HG03095 (cell line): ENCODE data around the gene BMP10.

Source experiments
- ATAC-seq: cut with Tn5 transposase; IDR thresholded peaks from one replicate; pipeline ENCODE4 v1.9.1; 2021; ENCODE audit warnings: moderate library complexity; ENCODE audit not compliant: unreplicated experiment

Gene BMP10

GRCh38 chr2:68822207-68822872 lies 48.9 kb downstream of the BMP10 start:
- no peak for ATAC-seq

- ATAC-seq = no peak
Observed at GRCh38 chr2:68819556-68819955, 51.6 kb downstream of the BMP10 start.

- no peak for ATAC-seq
Observed at GRCh38 chr2:68817306-68817705, 53.9 kb downstream of the BMP10 start.
